IMR-90 (cell line): ENCODE results near the gene ROCK2. TPM values are rescaled to one million over a fixed set of nuclear protein-coding genes. Genes with fewer than 3 reads are reported as not detected.

Experiments
- ATAC-seq: fragments of 200-7000 bp; cut with Tn5 transposase; 2 replicates; pipeline ENCODE4 v1.9.1; 2020; ENCODE audit warnings: low read depth, mild to moderate bottlenecking, moderate library complexity
- BruUV-seq: library from RNA; stranded (reverse); fragments of 400-500 nt; replicated peaks from 2 replicates; lab custom pipeline; 2021; lab: Mats Ljungman, UMichigan
- CTCF ChIA-PET: fragments of 300-600 bp; formaldehyde crosslinking; extraction: SDS; loops from one replicate; lab custom pipeline; 2021; ENCODE audit warnings: antibody characterized with exemption; lab: Yijun Ruan, JAX
- POLR2A ChIA-PET: fragments of 300-600 bp; sonication (Branson Sonifier 250); formaldehyde crosslinking; loops from one replicate; lab custom pipeline; 2022; ENCODE audit warnings: antibody characterized with exemption; ENCODE audit not compliant: unreplicated experiment; lab: Charles Lee
- DNase-seq: peaks from one replicate; pipeline ENCODE4 v3.0.0; 2013
- H2AFZ ChIP-seq: replicated peaks from 2 replicates; pipeline ENCODE3; 2013; ENCODE audit warnings: low read length, mild to moderate bottlenecking; ENCODE audit not compliant: poor library complexity
- H2AK5ac ChIP-seq: 2 replicates; pipeline ENCODE4 v1.6.1; 2013; ENCODE audit warnings: low read depth, low read length, inconsistent platforms
- H2AK9ac ChIP-seq: replicated peaks from 2 replicates; pipeline ENCODE3; 2013; ENCODE audit warnings: mild to moderate bottlenecking, low read depth, low read length, moderate library complexity; ENCODE audit not compliant: poor library complexity
- H2BK120ac ChIP-seq: 2 replicates; pipeline ENCODE4 v1.6.1; 2013; ENCODE audit warnings: low read depth, low read length, inconsistent platforms
- H2BK15ac ChIP-seq: 3 replicates; pipeline ENCODE4 v1.6.1; 2013; ENCODE audit warnings: low read depth, low read length, inconsistent platforms
- H2BK20ac ChIP-seq: 2 replicates; pipeline ENCODE4 v1.6.1; 2013; ENCODE audit warnings: low read depth, mild to moderate bottlenecking, inconsistent platforms, low read length, moderate library complexity
- H2BK5ac ChIP-seq: 2 replicates; pipeline ENCODE4 v1.6.1; 2013; ENCODE audit warnings: mild to moderate bottlenecking, low read depth, low read length, inconsistent platforms; ENCODE audit not compliant: poor library complexity, severe bottlenecking
- H3K14ac ChIP-seq: replicated peaks from 2 replicates; pipeline ENCODE4 v1.6.1; 2013; ENCODE audit warnings: low read depth, low read length, inconsistent platforms
- H3K18ac ChIP-seq: 2 replicates; pipeline ENCODE4 v1.6.1; 2013; ENCODE audit warnings: low read depth, low read length, control low read depth
- H3K23ac ChIP-seq: 2 replicates; pipeline ENCODE4 v1.6.1; 2013; ENCODE audit warnings: low read depth, low read length, inconsistent platforms
- H3K27ac ChIP-seq: 2 replicates; pipeline ENCODE4 v1.5.1; 2013; ENCODE audit warnings: mild to moderate bottlenecking, control low read depth, low read length; ENCODE audit not compliant: insufficient read depth
- H3K27me3 ChIP-seq: 2 replicates; pipeline ENCODE4 v1.6.1; 2013; ENCODE audit warnings: low read length; ENCODE audit not compliant: control insufficient read depth, insufficient read depth
- H3K36me3 ChIP-seq: 2 replicates; pipeline ENCODE4 v1.6.1; 2013; ENCODE audit warnings: low read length, mixed read lengths; ENCODE audit not compliant: control insufficient read depth, insufficient read depth
- H3K4ac ChIP-seq: 2 replicates; pipeline ENCODE4 v1.6.1; 2013; ENCODE audit warnings: low read depth, low read length, inconsistent platforms
- H3K4me1 ChIP-seq: 2 replicates; pipeline ENCODE4 v1.6.1; 2013; ENCODE audit warnings: low read length, mixed read lengths; ENCODE audit not compliant: control insufficient read depth, insufficient read depth
- H3K4me2 ChIP-seq: 2 replicates; pipeline ENCODE4 v1.6.1; 2013; ENCODE audit warnings: low read depth, mild to moderate bottlenecking, control low read depth, low read length, moderate library complexity
- H3K4me3 ChIP-seq: 2 replicates; pipeline ENCODE4 v1.5.1; 2013; ENCODE audit warnings: low read depth, mild to moderate bottlenecking, control low read depth, low read length, moderate library complexity; ENCODE audit not compliant: insufficient read depth
- H3K56ac ChIP-seq: 2 replicates; pipeline ENCODE4 v1.6.1; 2013; ENCODE audit warnings: low read length, inconsistent platforms; ENCODE audit not compliant: insufficient read depth; ENCODE audit errors: extremely low read depth
- H3K79me1 ChIP-seq, 2 experiments: 2 replicates each; pipeline ENCODE4 v1.6.1; 2013; ENCODE audit warnings: low read length in 2 of 2, inconsistent platforms in 1 of 2, low read depth in 1 of 2
- H3K9ac ChIP-seq: 2 replicates; pipeline ENCODE4 v1.6.1; 2013; ENCODE audit warnings: low read depth, low read length, control low read depth
- H3K9me1 ChIP-seq: 2 replicates; pipeline ENCODE4 v1.6.1; 2013; ENCODE audit warnings: low read length, inconsistent platforms; ENCODE audit not compliant: insufficient read depth
- H3K9me3 ChIP-seq: 2 replicates; pipeline ENCODE4 v1.6.1; 2013; ENCODE audit warnings: low read length; ENCODE audit not compliant: control insufficient read depth, insufficient read depth
- H4K20me1 ChIP-seq: 2 replicates; pipeline ENCODE4 v1.6.1; 2013; ENCODE audit warnings: low read length, inconsistent platforms; ENCODE audit not compliant: insufficient read depth
- H4K5ac ChIP-seq: 2 replicates; pipeline ENCODE4 v1.6.1; 2013; ENCODE audit warnings: mild to moderate bottlenecking, low read depth, low read length, control low read depth
- H4K8ac ChIP-seq, 2 experiments: 2 replicates each; pipeline ENCODE4 v1.6.1; 2013; ENCODE audit warnings: low read depth in 2 of 2, low read length in 2 of 2, control low read depth in 1 of 2, inconsistent platforms in 1 of 2
- H4K91ac ChIP-seq: 2 replicates; pipeline ENCODE4 v1.6.1; 2013; ENCODE audit warnings: low read depth, low read length, inconsistent platforms; ENCODE audit not compliant: insufficient read depth
- BHLHE40 ChIP-seq: fragments of 150-350 bp; IDR thresholded peaks from 2 replicates; pipeline ENCODE4 v1.6.1; 2016; ENCODE audit warnings: mild to moderate bottlenecking, low read depth, low read length
- CEBPB ChIP-seq: IDR thresholded peaks from 2 replicates; pipeline ENCODE4 v1.6.1; 2012; ENCODE audit warnings: low read depth, low read length, improper control_type of control experiment
- CHD1 ChIP-seq: IDR thresholded peaks from 2 replicates; pipeline ENCODE4 v1.6.1; 2012; ENCODE audit warnings: low read depth, low read length, improper control_type of control experiment
- ELK1 ChIP-seq: fragments of 150-350 bp; IDR thresholded peaks from 2 replicates; pipeline ENCODE4 v1.6.1; 2016; ENCODE audit warnings: low read depth, mild to moderate bottlenecking, low read length, moderate library complexity, borderline replicate concordance
- FOS ChIP-seq: fragments of 150-350 bp; IDR thresholded peaks from 2 replicates; pipeline ENCODE4 v1.6.1; 2016; ENCODE audit warnings: low read depth, low read length
- MAFK ChIP-seq: IDR thresholded peaks from 2 replicates; pipeline ENCODE4 v1.6.1; 2012; ENCODE audit warnings: low read depth, low read length, improper control_type of control experiment
- MAZ ChIP-seq: IDR thresholded peaks from 2 replicates; pipeline ENCODE4 v1.6.1; 2012; ENCODE audit warnings: low read depth, mild to moderate bottlenecking, low read length, improper control_type of control experiment, moderate library complexity, borderline replicate concordance
- MXI1 ChIP-seq: IDR thresholded peaks from 2 replicates; pipeline ENCODE4 v1.6.1; 2012; ENCODE audit warnings: low read depth, mild to moderate bottlenecking, low read length, moderate library complexity, borderline replicate concordance
- NFE2L2 ChIP-seq: fragments of 150-350 bp; IDR thresholded peaks from 2 replicates; pipeline ENCODE4 v1.6.1; 2016; ENCODE audit warnings: low read depth, mild to moderate bottlenecking, low read length
- POLR2A ChIP-seq: IDR thresholded peaks from 2 replicates; pipeline ENCODE4 v1.6.1; 2012; ENCODE audit warnings: mild to moderate bottlenecking, low read depth, low read length
- RAD21 ChIP-seq: IDR thresholded peaks from 2 replicates; pipeline ENCODE4 v1.6.1; 2012; ENCODE audit warnings: low read length, improper control_type of control experiment
- RCOR1 ChIP-seq: IDR thresholded peaks from 2 replicates; pipeline ENCODE4 v1.6.1; 2012; ENCODE audit warnings: mild to moderate bottlenecking, low read length, improper control_type of control experiment; ENCODE audit not compliant: insufficient replicate concordance
- RFX5 ChIP-seq: IDR thresholded peaks from 2 replicates; pipeline ENCODE4 v1.8.0; 2012; ENCODE audit warnings: low read depth, mild to moderate bottlenecking, low read length, moderate library complexity
- SMC3 ChIP-seq: fragments of 150-350 bp; IDR thresholded peaks from 2 replicates; pipeline ENCODE4 v1.6.1; 2016; ENCODE audit warnings: low read depth, mild to moderate bottlenecking, antibody characterized with exemption, low read length, moderate library complexity
- USF2 ChIP-seq: fragments of 150-350 bp; IDR thresholded peaks from 2 replicates; pipeline ENCODE4 v1.6.1; 2017; ENCODE audit warnings: mild to moderate bottlenecking, antibody characterized with exemption, low read length, low read depth
- WGBS, 2 experiments: methylation state at CpG; one replicate each; pipeline versions ENCODE4 v1.1.5 to v1.1.7; 2013; ENCODE audit warnings: missing lambda C conversion rate in 2 of 2; ENCODE audit not compliant: insufficient read length in 1 of 2; ENCODE audit errors: extremely low coverage in 2 of 2; 5-methylcytosine and 5-hydroxymethylcytosine counted together
- dilution Hi-C: fragments of 300-500 bp; cut with HindIII; formaldehyde crosslinking; loops from one replicate; pipeline ENCODE4 v1.14.3; 2018; ENCODE audit warnings: low sequenced_read_pairs; ENCODE audit not compliant: unreplicated experiment
- in situ Hi-C: fragments of 300-500 bp; cut with MboI; formaldehyde crosslinking; loops from 3 replicates; pipeline ENCODE4 v1.14.3; 2019; ENCODE audit warnings: low sequenced_read_pairs, inconsistent platforms, mixed read lengths
- intact Hi-C: fragments of 100-400 bp; cut with micrococcal nuclease; formaldehyde crosslinking; loops from 2 replicates; pipeline ENCODE4 v1.10.0; 2022
- polyA plus RNA-seq, 3 experiments: library from polyadenylated mRNA; depleted of rRNA; stranded (reverse); fragments of >200 nt; gene quantifications; 2 replicates each; pipeline ENCODE4 v1.2.3, GENCODE V29; 2012; ENCODE audit warnings: low replicate concordance in 1 of 3
- total RNA-seq: library from RNA; depleted of rRNA; stranded (reverse); fragments of >200 nt; gene quantifications from 2 replicates; pipeline ENCODE4 v1.2.3, GENCODE V29; 2012
- TF ChIP-seq, protein P1 (sequence below): conservative IDR thresholded peaks from 2 replicates; pipeline ENCODE4 v1.5.1; 2012; ENCODE audit warnings: mild to moderate bottlenecking, low read depth, low read length, improper control_type of control experiment

The ROCK2 gene
- total and polyA plus RNA-seq, 2 of the 4 experiments (the other 2 are of a cell fraction) = 9.0 to 28.3 TPM

GRCh38 chr2:11356764-11357163, 12.3 kb upstream of the ROCK2 start:
- ATAC-seq = no peak
- in situ Hi-C loops = no loop called here
- Histone ChIP-seq H3K18ac (no peak overlapping the region), H3K4me2 (no peak overlapping the region), H3K79me1 (no peaks in the 10 kb centered on the region), H3K27ac (no peak overlapping the region), H3K27me3 (no peaks in the 10 kb centered on the region; the same call in 1 of the 2 replicates), H2BK20ac (0 out of 2 replicates have a peak overlapping the region, but pooled peaks have one; percentile 6), H3K4ac (0 out of 2 replicates have a peak overlapping the region, but pooled peaks have one; percentile 4), H3K9ac (no peak overlapping the region), H4K20me1 (no peaks in the 10 kb centered on the region), H2BK15ac (no peak overlapping the region), H2AK9ac (no peak overlapping the region), H2BK120ac (no peak overlapping the region), H3K9me1 (0 out of 2 replicates have a peak, but pooled peaks cover 4% of the 10 kb centered on the region), H3K14ac (no peak overlapping the region), H3K23ac (no peak overlapping the region), H4K5ac (no peak overlapping the region), H3K4me3 (no peak overlapping the region), H2BK5ac (no peak overlapping the region), H2AFZ (no peak overlapping the region), H3K4me1 (peaks cover 7% of the 10 kb centered on the region), H4K91ac (no peak overlapping the region), H3K56ac (no peak overlapping the region; the same call in 1 of the 2 replicates), H2AK5ac (peak overlapping the region; percentile 60; the same call in 1 of the 2 replicates), H3K9me3 (no peaks in the 10 kb centered on the region), H4K8ac (no peak overlapping the region), H3K36me3 (no peaks in the 10 kb centered on the region)
- WGBS, 2 experiments = no CpG with 5 or more reads among the region's 4 CpGs
- no TSS peak for BruUV-seq
- TF ChIP-seq CEBPB (no peak), MAFK (no peak), CHD1 (no peak), BHLHE40 (no peak), POLR2A (no peak), SMC3 (no peak), MXI1 (no peak), USF2 (no peak), MAZ (no peak), ELK1 (no peak), NFE2L2 (no peak), RAD21 (no peak), FOS (no peak), RCOR1 (no peak), RFX5 (no peak)
- TF ChIP-seq, protein P1, sequence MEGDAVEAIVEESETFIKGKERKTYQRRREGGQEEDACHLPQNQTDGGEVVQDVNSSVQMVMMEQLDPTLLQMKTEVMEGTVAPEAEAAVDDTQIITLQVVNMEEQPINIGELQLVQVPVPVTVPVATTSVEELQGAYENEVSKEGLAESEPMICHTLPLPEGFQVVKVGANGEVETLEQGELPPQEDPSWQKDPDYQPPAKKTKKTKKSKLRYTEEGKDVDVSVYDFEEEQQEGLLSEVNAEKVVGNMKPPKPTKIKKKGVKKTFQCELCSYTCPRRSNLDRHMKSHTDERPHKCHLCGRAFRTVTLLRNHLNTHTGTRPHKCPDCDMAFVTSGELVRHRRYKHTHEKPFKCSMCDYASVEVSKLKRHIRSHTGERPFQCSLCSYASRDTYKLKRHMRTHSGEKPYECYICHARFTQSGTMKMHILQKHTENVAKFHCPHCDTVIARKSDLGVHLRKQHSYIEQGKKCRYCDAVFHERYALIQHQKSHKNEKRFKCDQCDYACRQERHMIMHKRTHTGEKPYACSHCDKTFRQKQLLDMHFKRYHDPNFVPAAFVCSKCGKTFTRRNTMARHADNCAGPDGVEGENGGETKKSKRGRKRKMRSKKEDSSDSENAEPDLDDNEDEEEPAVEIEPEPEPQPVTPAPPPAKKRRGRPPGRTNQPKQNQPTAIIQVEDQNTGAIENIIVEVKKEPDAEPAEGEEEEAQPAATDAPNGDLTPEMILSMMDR = no peak
- DNase-seq = no peak
- ChIA-PET CTCF (no interaction called here), POLR2A (no interaction called here)
- intact Hi-C loops = no loop called here
- dilution Hi-C loops = no loop called here
